Brain microvascular endothelial cell (primary cell): ENCODE measurements around the gene UBL7.
A peak's percentile ranks its signal among the peaks of the same experiment; 100 is the strongest.

Source experiments
- DNase-seq: peaks from one replicate; pipeline ENCODE4 v3.0.0-alpha.2; 2020
- H3K27ac ChIP-seq: fragments of 250-450 bp; sonication (Bioruptor Pico); 2 replicates; pipeline ENCODE4 v1.5.1; 2020; ENCODE audit warnings: mild to moderate bottlenecking, moderate library complexity
- H3K27me3 ChIP-seq: fragments of 250-450 bp; sonication (Bioruptor Pico); replicated peaks from 2 replicates; pipeline ENCODE4 v1.5.1; 2020; ENCODE audit warnings: mild to moderate bottlenecking
- H3K36me3 ChIP-seq: fragments of 250-450 bp; sonication (Bioruptor Pico); replicated peaks from 2 replicates; pipeline ENCODE4 v1.5.1; 2020; ENCODE audit warnings: mild to moderate bottlenecking
- H3K4me3 ChIP-seq: 2 replicates; pipeline ENCODE4 v1.5.1; 2011; ENCODE audit warnings: low read depth, mild to moderate bottlenecking, control low read depth, low read length, moderate library complexity
- CTCF ChIP-seq: IDR thresholded peaks from 2 replicates; pipeline ENCODE4 v1.5.1; 2011; ENCODE audit warnings: low read depth, mild to moderate bottlenecking, moderate library complexity, low read length, control low read depth, inconsistent platforms; ENCODE audit errors: missing control alignments
- in situ Hi-C: cut with HindIII; loops from 2 replicates; pipeline ENCODE4 v1.10.0; 2017; ENCODE audit warnings: low sequenced_read_pairs, low pct_ligation_motif_present

UBL7 gene

GRCh38 chr15:74444106-74445062, 16.6 kb downstream of the UBL7 start:
- Histone ChIP-seq H3K36me3 (peaks cover 19% of the 10 kb centered on the region), H3K27ac (no peak overlapping the region), H3K27me3 (no peaks in the 10 kb centered on the region), H3K4me3 (no peak overlapping the region)
- in situ Hi-C loops: no loop called here
- no peak for DNase-seq
- no peak for TF ChIP-seq CTCF

- DNase-seq: no peak
- H3K36me3 ChIP-seq: peaks cover 12% of the 10 kb centered on the region
- no peak overlapping the region for H3K27ac ChIP-seq
- no peak overlapping the region for H3K4me3 ChIP-seq
- TF ChIP-seq CTCF: no peak
- no peaks in the 10 kb centered on the region for H3K27me3 ChIP-seq
- in situ Hi-C loops: no loop called here
Observed at GRCh38 chr15:74443100-74443909, 17.7 kb downstream of the UBL7 start.

- no peak overlapping the region for H3K27ac ChIP-seq
Observed at GRCh38 chr15:74442604-74443003, 18.4 kb downstream of the UBL7 start.

GRCh38 chr15:74442063-74442462, 18.9 kb downstream of the UBL7 start:
- Histone ChIP-seq H3K27ac (no peak overlapping the region), H3K36me3 (peaks cover 6% of the 10 kb centered on the region), H3K4me3 (no peak overlapping the region), H3K27me3 (no peaks in the 10 kb centered on the region)
- no peak for TF ChIP-seq CTCF
- in situ Hi-C loops: no loop called here
- DNase-seq: no peak

More at GRCh38 chr15:74442604-74443003, 18.4 kb downstream of the UBL7 start:
- DNase-seq: no peak
- no peak for TF ChIP-seq CTCF
- peaks cover 8% of the 10 kb centered on the region for H3K36me3 ChIP-seq
- in situ Hi-C loops: no loop called here
- no peaks in the 10 kb centered on the region for H3K27me3 ChIP-seq
- H3K4me3 ChIP-seq: no peak overlapping the region

GRCh38 chr15:74441248-74441941, 19.6 kb downstream of the UBL7 start:
- peak; percentile 11 for TF ChIP-seq CTCF
- no peak overlapping the region for H3K4me3 ChIP-seq
- no peaks in the 10 kb centered on the region for H3K27me3 ChIP-seq
- peaks cover 4% of the 10 kb centered on the region for H3K36me3 ChIP-seq
- no peak overlapping the region for H3K27ac ChIP-seq
- DNase-seq: no peak
- in situ Hi-C loops: no loop called here
